ENCODE measurements around the gene ATAD3B. TPM values are rescaled to one million over a fixed set of nuclear protein-coding genes. Genes with fewer than 3 reads are reported as not detected.

Gene ATAD3B
- total RNA-seq, 1 donor from 2014 or later, result 63.0 TPM

- Mint-ChIP-seq H3K4me1 (ENCODE audit: low read depth, unreplicated experiment) (peaks cover 4% of the 10 kb centered on the region), H3K27ac (ENCODE audit: unreplicated experiment) (no peak overlapping the region), H3K27me3 (ENCODE audit: low read depth, unreplicated experiment) (no peaks in the 10 kb centered on the region), H3K36me3 (ENCODE audit: low read depth, unreplicated experiment) (peaks cover 9% of the 10 kb centered on the region), H3K9me3 (ENCODE audit: unreplicated experiment) (no peaks in the 10 kb centered on the region), H3K4me3 (ENCODE audit: unreplicated experiment) (peak overlapping the region; percentile 79)
- Histone ChIP-seq H3K9me3 (ENCODE audit: insufficient read depth, low read depth, low read length) (no peaks in the 10 kb centered on the region), H3K9ac (ENCODE audit: low read length) (peak overlapping the region; percentile 76), H3K4me1 (ENCODE audit: insufficient read depth, low read length) (peaks cover 13% of the 10 kb centered on the region), H3K4me3 (ENCODE audit: insufficient read depth, low read depth, low read length) (peak overlapping the region; percentile 50), H3K79me2 (ENCODE audit: insufficient read depth, low read length) (peaks cover 35% of the 10 kb centered on the region), H2AFZ (ENCODE audit: low read depth, low read length) (peak overlapping the region; percentile 34), H3K27ac (ENCODE audit: low read depth, low read length) (no peak overlapping the region), H4K20me1 (ENCODE audit: insufficient read depth, low read length) (peaks cover 29% of the 10 kb centered on the region), H3K36me3 (ENCODE audit: insufficient read depth, low read length) (peaks cover 8% of the 10 kb centered on the region), H3K4me2 (ENCODE audit: low read length) (peak overlapping the region; percentile 88), H3K27me3 (ENCODE audit: insufficient read depth, low read length) (no peaks in the 10 kb centered on the region)
- TF ChIP-seq CTCF (IDR thresholded peaks at IDR 0.05; ENCODE audit: insufficient read depth, low read depth, low read length), result no peak
- no peak for TF ChIP-seq EZH2 (IDR thresholded peaks at IDR 0.05; ENCODE audit: insufficient read depth, low read length)
- FAIRE-seq, result no peak
- DNase-seq (ENCODE audit: low read depth), result no peak
Measured at GRCh38 chr1:1539310-1540089, 67.9 kb downstream of the ATAD3B start.

GRCh38 chr1:1540090-1540817 lies 68.7 kb downstream of the ATAD3B start, which contains the start of gene TMEM240:
Gene TMEM240 (minus strand): TSS chr1:1540624. CDS start chr1:1540346, 278 bp downstream.
- peak; percentile 55 for DNase-seq (ENCODE audit: low read depth)
- Histone ChIP-seq H3K27me3 (ENCODE audit: insufficient read depth, low read length) (no peaks in the 10 kb centered on the region), H4K20me1 (ENCODE audit: insufficient read depth, low read length) (peaks cover 36% of the 10 kb centered on the region), H3K4me3 (ENCODE audit: insufficient read depth, low read depth, low read length) (peak within 1 kb of the TSS; percentile 50), H3K79me2 (ENCODE audit: insufficient read depth, low read length) (peaks cover 35% of the 10 kb centered on the region), H3K9ac (ENCODE audit: low read length) (peak within 1 kb of the TSS; percentile 76), H2AFZ (ENCODE audit: low read depth, low read length) (peak within 1 kb of the TSS; percentile 41), H3K36me3 (ENCODE audit: insufficient read depth, low read length) (peaks cover 8% of the 10 kb centered on the region), H3K27ac (ENCODE audit: low read depth, low read length) (no peak within 1 kb of the TSS), H3K9me3 (ENCODE audit: insufficient read depth, low read depth, low read length) (no peaks in the 10 kb centered on the region), H3K4me1 (ENCODE audit: insufficient read depth, low read length) (peaks cover 13% of the 10 kb centered on the region), H3K4me2 (ENCODE audit: low read length) (peak within 1 kb of the TSS; percentile 88)
- peaks cover 4% of the 10 kb centered on the region for H3K4me1 Mint-ChIP-seq (ENCODE audit: low read depth, unreplicated experiment)
- H3K4me3 Mint-ChIP-seq (ENCODE audit: unreplicated experiment), result peak within 1 kb of the TSS; percentile 79
- H3K9me3 Mint-ChIP-seq (ENCODE audit: unreplicated experiment), result no peaks in the 10 kb centered on the region
- TF ChIP-seq EZH2 (IDR thresholded peaks at IDR 0.05; ENCODE audit: insufficient read depth, low read length), result no peak
- no peak for TF ChIP-seq CTCF (IDR thresholded peaks at IDR 0.05; ENCODE audit: insufficient read depth, low read depth, low read length)
- peaks cover 11% of the 10 kb centered on the region for H3K36me3 Mint-ChIP-seq (ENCODE audit: low read depth, unreplicated experiment)
- no peak for FAIRE-seq
- no peak within 1 kb of the TSS for H3K27ac Mint-ChIP-seq (ENCODE audit: unreplicated experiment)
- H3K27me3 Mint-ChIP-seq (ENCODE audit: low read depth, unreplicated experiment), result no peaks in the 10 kb centered on the region
